ENCODE results near the gene HACD1.

DNA sequence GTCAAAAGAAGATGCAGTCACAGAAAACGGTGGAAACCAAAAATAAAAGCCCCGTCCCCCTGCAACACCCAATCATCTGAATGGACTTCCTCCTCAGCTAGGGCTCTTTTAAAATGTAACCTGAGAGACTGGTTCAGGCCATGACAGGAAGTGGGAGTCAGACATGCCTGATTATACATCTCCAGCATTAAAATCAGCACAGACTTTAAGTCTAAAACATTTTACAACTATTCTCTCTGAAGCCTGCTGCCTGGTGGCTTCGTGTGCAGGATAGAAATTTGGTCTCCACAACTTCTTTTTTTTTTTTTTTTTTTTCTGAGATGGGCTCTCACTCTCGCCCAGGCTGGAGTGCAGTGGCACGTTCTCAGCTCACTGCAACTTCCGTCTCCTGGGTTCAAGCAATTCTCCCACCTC, 30.3 kb downstream of the HACD1 start:
- TF ChIP-seq ZNF274 (IDR thresholded peaks at IDR 0.05; ENCODE audit: low read depth, low read length) (no peak), SUZ12 (IDR thresholded peaks at IDR 0.05; ENCODE audit: extremely low read depth, insufficient read depth, insufficient read length) (no peak)

Measured in NT2/D1 (cell line).